SK-N-SH (cell line): ENCODE results near the gene KERA. TPM values are rescaled to one million over a fixed set of nuclear protein-coding genes. Genes with fewer than 3 reads are reported as not detected.
A peak's percentile ranks its signal among the peaks of the same experiment; 100 is the strongest.

Experiments
- CTCF ChIA-PET: fragments of 300-600, 350-600 bp; formaldehyde crosslinking; extraction: SDS; loops from one replicate; lab custom pipeline; 2021; lab: Yijun Ruan, JAX
- POLR2A ChIA-PET: fragments of 350-600 bp; sonication (Branson Sonifier 250); formaldehyde crosslinking; extraction: SDS; loops from one replicate; lab custom pipeline; 2020; ENCODE audit warnings: antibody characterized with exemption, inconsistent platforms; lab: Yijun Ruan, JAX
- DNase-seq: peaks from one replicate; pipeline ENCODE4 v3.0.0; 2012
- H2AFZ ChIP-seq: fragments of 200-600 bp; sonication (generic); 2 replicates; pipeline ENCODE4 v1.8.1; 2016; ENCODE audit warnings: antibody characterized with exemption, mild to moderate bottlenecking, low read depth
- H3F3A ChIP-seq: fragments of 200-600 bp; sonication (generic); replicated peaks from 2 replicates; pipeline ENCODE3; 2016; ENCODE audit warnings: antibody characterized with exemption, mild to moderate bottlenecking; ENCODE audit not compliant: insufficient read depth
- H3K27ac ChIP-seq, 2 experiments: fragments of 200-500 bp in 1 of 2; fragments of 200-600 bp in 1 of 2; sonication (Bioruptor generic) in 1 of 2; sonication (generic), shearing (Covaris generic) in 1 of 2; 2 replicates each; pipeline versions ENCODE4 v1.5.1 to v1.6.1; 2014 to 2016; ENCODE audit warnings: low read depth in 2 of 2, inconsistent platforms in 1 of 2, low read length in 1 of 2, mild to moderate bottlenecking in 1 of 2, mixed read lengths in 1 of 2
- H3K27me3 ChIP-seq: fragments of 200-600 bp; sonication (generic), shearing (Covaris generic); 2 replicates; pipeline ENCODE4 v1.6.1; 2016; ENCODE audit warnings: mixed run types; ENCODE audit not compliant: insufficient read depth
- H3K36me3 ChIP-seq, 2 experiments: fragments of 200-500 bp in 1 of 2; fragments of 200-600 bp in 1 of 2; sonication (Bioruptor generic) in 1 of 2; sonication (generic) in 1 of 2; replicated peaks in 1 of 2; 2 replicates each; pipeline versions ENCODE3 to v1.5.1; 2014 to 2016; ENCODE audit warnings: low read length in 1 of 2, mild to moderate bottlenecking in 1 of 2; ENCODE audit not compliant: insufficient read depth in 2 of 2, control insufficient read depth in 1 of 2
- H3K4me1 ChIP-seq, 2 experiments: fragments of 200-500 bp in 1 of 2; fragments of 200-600 bp in 1 of 2; sonication (Bioruptor generic) in 1 of 2; sonication (generic), shearing (Covaris generic) in 1 of 2; 2 replicates each; pipeline versions ENCODE4 v1.5.1 to v1.6.1; 2014 to 2016; ENCODE audit warnings: low read depth in 1 of 2, low read length in 1 of 2, mixed run types in 1 of 2; ENCODE audit not compliant: insufficient read depth in 2 of 2, control insufficient read depth in 1 of 2
- H3K4me2 ChIP-seq: fragments of 200-600 bp; sonication (generic), shearing (Covaris generic); 2 replicates; pipeline ENCODE4 v1.6.1; 2017; ENCODE audit warnings: mixed run types
- H3K4me3 ChIP-seq, 2 experiments: fragments of 200-500 bp in 1 of 2; fragments of 200-600 bp in 1 of 2; sonication (Bioruptor generic) in 1 of 2; sonication (generic), shearing (Covaris generic) in 1 of 2; 2 replicates each; pipeline versions ENCODE4 v1.5.1 to v1.8.1; 2014 to 2016; ENCODE audit warnings: low read depth in 2 of 2, inconsistent platforms in 1 of 2, low read length in 1 of 2, mild to moderate bottlenecking in 1 of 2, mixed read lengths in 1 of 2, moderate library complexity in 1 of 2
- H3K79me2 ChIP-seq: fragments of 200-600 bp; sonication (generic); 2 replicates; pipeline ENCODE4 v1.8.1; 2017; ENCODE audit warnings: mild to moderate bottlenecking; ENCODE audit not compliant: insufficient read depth
- H3K9ac ChIP-seq: fragments of 200-600 bp; sonication (generic); 2 replicates; pipeline ENCODE4 v1.6.1; 2017; ENCODE audit warnings: mixed run types
- H3K9me2 ChIP-seq: fragments of 200-600 bp; sonication (generic); 2 replicates; pipeline ENCODE4 v1.6.1; 2017; ENCODE audit warnings: mixed run types
- H3K9me3 ChIP-seq: fragments of 200-600 bp; sonication (generic); 2 replicates; pipeline ENCODE4 v1.6.1; 2017; ENCODE audit warnings: mixed run types, mild to moderate bottlenecking, moderate library complexity
- H4K20me1 ChIP-seq: fragments of 200-600 bp; sonication (generic); 2 replicates; pipeline ENCODE4 v1.6.1; 2017; ENCODE audit warnings: mild to moderate bottlenecking, mixed run types; ENCODE audit not compliant: insufficient read depth
- FOSL2 ChIP-seq: IDR thresholded peaks from 2 replicates; pipeline ENCODE4 v1.4.0; 2012; ENCODE audit warnings: low read depth, mild to moderate bottlenecking, moderate library complexity, borderline replicate concordance
- FOXM1 ChIP-seq: IDR thresholded peaks from 2 replicates; pipeline ENCODE4 v1.4.0; 2012; ENCODE audit warnings: low read depth, mild to moderate bottlenecking
- GATA2 ChIP-seq: sonication (generic); formaldehyde crosslinking; IDR thresholded peaks from 2 replicates; pipeline ENCODE4 v1.5.0; 2020; ENCODE audit warnings: mild to moderate bottlenecking, missing genetic modification reagents
- IRF3 ChIP-seq: fragments of 150-350 bp; IDR thresholded peaks from 2 replicates; pipeline ENCODE4 v1.6.1; 2016; ENCODE audit warnings: mild to moderate bottlenecking, low read depth, low read length
- MEF2A ChIP-seq: IDR thresholded peaks from 2 replicates; pipeline ENCODE4 v1.4.0; 2012; ENCODE audit warnings: low read depth, borderline replicate concordance
- MXI1 ChIP-seq: IDR thresholded peaks from 2 replicates; pipeline ENCODE4 v1.6.1; 2012; ENCODE audit warnings: mild to moderate bottlenecking, low read depth, low read length, improper control_type of control experiment
- NRF1 ChIP-seq: IDR thresholded peaks from 2 replicates; pipeline ENCODE4 v1.6.1; 2012; ENCODE audit warnings: low read depth, mild to moderate bottlenecking, low read length
- PBX3 ChIP-seq: IDR thresholded peaks from 2 replicates; pipeline ENCODE4; 2012
- POLR2AphosphoS5 ChIP-seq: IDR thresholded peaks from 2 replicates; pipeline ENCODE4 v1.6.1; 2012; ENCODE audit warnings: low read depth, low read length
- REST ChIP-seq: IDR thresholded peaks from 2 replicates; pipeline ENCODE4 v1.6.1; 2012; ENCODE audit warnings: mild to moderate bottlenecking, low read depth, low read length, moderate library complexity
- TCF12 ChIP-seq: IDR thresholded peaks from 2 replicates; pipeline ENCODE4 v1.4.0; 2012
- TEAD4 ChIP-seq: IDR thresholded peaks from 2 replicates; pipeline ENCODE4 v1.4.0; 2012; ENCODE audit warnings: mild to moderate bottlenecking, borderline replicate concordance; ENCODE audit not compliant: insufficient read depth
- USF1 ChIP-seq: IDR thresholded peaks from 2 replicates; pipeline ENCODE4 v1.4.0; 2012; ENCODE audit warnings: low read depth, borderline replicate concordance
- WGBS: methylation state at CpG from one replicate; pipeline ENCODE4 v1.1.6; 2017; ENCODE audit warnings: low lambda C conversion rate; 5-methylcytosine and 5-hydroxymethylcytosine counted together
- polyA plus RNA-seq, 3 experiments: library from polyadenylated mRNA; depleted of rRNA; stranded (reverse); fragments of >200 nt; gene quantifications; 2 replicates each; pipeline ENCODE4 v1.2.3, GENCODE V29; 2012

Gene KERA
- polyA plus RNA-seq, 1 of the 3 experiments (the other 2 are of a cell fraction) = not detected

- no peak for DNase-seq
- Histone ChIP-seq H4K20me1 (no peaks in the 10 kb centered on the region), H3F3A (no peaks in the 10 kb centered on the region), H3K4me1 (no peaks in the 10 kb centered on the region; a peak in 1 of 4 replicates), H3K4me2 (no peak overlapping the region)
- TF ChIP-seq NRF1 = no peak
- TF ChIP-seq FOSL2 = peak; percentile 14; the same call in 1 of the 2 replicates
- peak; percentile 31; the same call in 1 of the 2 replicates for TF ChIP-seq MEF2A
- no peak for TF ChIP-seq MXI1
- no peak for TF ChIP-seq FOXM1
- TF ChIP-seq USF1 = no peak
- no peak for TF ChIP-seq REST
- 0 out of 2 replicates have a peak, but pooled peaks have one; percentile 24 for TF ChIP-seq PBX3
- no peak for TF ChIP-seq TEAD4
- no peak for TF ChIP-seq GATA2
- TF ChIP-seq POLR2AphosphoS5 = no peak
- TF ChIP-seq TCF12 = peak; percentile 38; the same call in 1 of the 2 replicates
- TF ChIP-seq IRF3 = no peak
- TF ChIP-seq, all 33 proteins: peak for 4
- H3K36me3 ChIP-seq = no peaks in the 10 kb centered on the region
- ChIA-PET CTCF (no interaction called here), POLR2A (no interaction called here)
- no peak overlapping the region for H3K4me3 ChIP-seq
- no peak overlapping the region for H2AFZ ChIP-seq
- no peaks in the 10 kb centered on the region for H3K9me3 ChIP-seq
- no peaks in the 10 kb centered on the region for H3K27me3 ChIP-seq
- peak overlapping the region; percentile 50 to 76; a peak in 3 of 4 replicates for H3K27ac ChIP-seq
- no peaks in the 10 kb centered on the region for H3K79me2 ChIP-seq
- no peak overlapping the region for H3K9ac ChIP-seq
- 59% methylated on average over 4 of the region's 4 CpGs for whole genome bisulfite sequencing
- no peaks in the 10 kb centered on the region for H3K9me2 ChIP-seq
These were observed 3.7 kb downstream of the KERA start for GRCh38 chr12:91053951-91054715.
